GM18520 (cell line): ENCODE results near the gene CHAT.

Experiments
- ATAC-seq: cut with Tn5 transposase; IDR thresholded peaks from one replicate; pipeline ENCODE4 v1.9.1; 2021; ENCODE audit not compliant: unreplicated experiment

CHAT gene

DNA sequence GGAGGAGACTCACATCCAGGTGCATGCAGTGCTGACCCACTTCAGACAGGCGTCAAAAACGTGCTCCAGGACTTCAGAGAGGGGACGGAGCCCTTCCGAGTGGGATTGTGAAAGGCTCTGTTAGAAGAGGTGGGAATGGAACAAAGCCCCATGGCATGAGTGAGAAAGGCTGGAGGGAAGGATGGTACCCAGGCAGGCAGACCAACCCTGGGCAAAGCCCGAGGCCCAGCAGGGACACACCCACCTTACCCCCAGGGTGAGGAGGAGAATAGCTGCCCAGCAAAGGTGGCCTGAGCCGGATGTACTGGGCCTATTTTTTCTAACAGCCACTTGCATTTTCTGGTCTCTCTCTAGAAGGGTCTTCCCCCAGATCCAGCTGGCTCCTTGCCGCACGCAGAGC lies 14.8 kb downstream of the CHAT start:
- ATAC-seq, result no peak

DNA sequence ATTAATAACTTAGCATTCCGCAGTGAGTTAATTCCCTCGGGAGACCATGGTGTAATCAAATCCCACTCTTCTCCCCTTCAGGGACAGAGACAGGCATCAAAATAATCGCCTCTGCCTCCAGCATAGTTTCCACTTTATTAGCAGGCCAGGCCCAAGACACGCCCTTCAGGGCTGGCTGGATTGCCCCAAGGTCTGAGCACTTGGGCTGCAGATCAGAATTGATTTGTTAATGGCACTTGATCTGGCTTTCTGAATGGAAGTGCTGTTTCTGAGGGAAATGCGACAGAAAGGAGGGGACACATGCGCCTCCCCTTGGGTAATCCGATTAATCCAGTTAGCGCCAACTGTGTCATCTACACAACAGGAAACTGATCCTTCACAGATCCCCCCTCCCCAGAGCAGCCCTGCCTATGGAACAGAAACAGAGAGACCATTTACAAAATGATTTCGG lies 15.6 kb downstream of the CHAT start:
- no peak for ATAC-seq

DNA sequence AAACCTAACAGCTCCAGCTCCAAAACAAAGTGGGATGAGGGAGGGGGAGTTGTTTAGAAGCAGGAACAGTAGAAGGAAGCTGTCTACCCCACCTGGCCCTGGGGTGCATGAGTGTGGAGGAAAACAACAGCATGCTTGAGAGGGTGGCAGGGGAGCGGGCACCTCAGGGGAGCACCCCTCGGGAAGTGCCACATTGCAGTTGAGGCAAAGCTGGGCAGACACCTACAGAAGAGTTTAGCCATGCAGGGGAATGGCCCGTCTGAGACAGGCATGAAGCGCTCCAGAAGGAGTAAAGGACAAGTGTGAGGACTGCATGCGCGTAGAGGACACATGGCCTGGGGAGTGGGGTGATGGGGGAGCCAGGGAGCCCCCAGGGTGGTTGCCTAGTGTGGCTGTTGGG lies 18.1 kb downstream of the CHAT start:
- ATAC-seq, result no peak

DNA sequence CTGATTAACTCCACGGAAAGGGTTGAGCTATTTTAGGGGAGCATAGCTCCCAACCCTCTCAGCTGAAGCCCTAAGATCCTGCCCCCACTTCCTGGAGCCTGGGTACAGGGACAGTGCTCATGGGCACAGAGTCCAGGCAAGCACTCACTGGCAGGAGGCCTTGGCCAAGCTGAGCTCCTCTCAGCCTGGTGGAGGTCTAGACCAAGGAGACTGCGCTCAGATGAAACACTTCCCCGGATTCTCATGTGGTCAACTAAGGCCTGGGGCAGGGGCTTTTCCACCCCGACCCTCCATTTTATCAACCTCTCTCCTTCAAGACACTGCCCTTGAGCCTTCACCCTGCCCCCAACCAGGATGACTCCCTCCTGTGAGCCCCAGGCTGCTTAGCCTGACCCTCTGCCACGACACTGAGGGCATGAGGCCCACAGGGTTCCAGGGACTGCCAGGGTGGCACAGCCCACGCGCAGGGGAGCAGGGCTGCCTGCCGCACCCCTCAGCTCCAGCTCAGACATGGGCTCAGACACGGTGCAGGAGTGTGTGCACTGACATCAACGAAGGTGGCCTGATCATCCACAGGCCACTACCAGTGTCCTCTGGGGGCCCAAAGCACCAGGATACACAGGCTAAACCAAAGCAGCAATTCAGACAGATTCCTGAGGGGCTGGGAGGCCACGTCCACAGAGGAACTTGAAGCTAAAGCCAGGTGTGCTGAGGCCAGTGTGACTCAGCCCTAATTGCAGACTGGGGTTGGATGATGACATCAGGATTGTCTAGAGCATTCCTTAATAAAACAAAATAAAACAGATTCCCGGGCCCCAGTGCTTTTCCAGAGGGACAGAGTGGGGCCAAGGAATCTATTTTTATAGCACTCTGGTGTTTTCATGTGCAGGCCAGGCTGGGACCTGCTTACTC lies 18.8 kb downstream of the CHAT start:
- ATAC-seq, result no peak

DNA sequence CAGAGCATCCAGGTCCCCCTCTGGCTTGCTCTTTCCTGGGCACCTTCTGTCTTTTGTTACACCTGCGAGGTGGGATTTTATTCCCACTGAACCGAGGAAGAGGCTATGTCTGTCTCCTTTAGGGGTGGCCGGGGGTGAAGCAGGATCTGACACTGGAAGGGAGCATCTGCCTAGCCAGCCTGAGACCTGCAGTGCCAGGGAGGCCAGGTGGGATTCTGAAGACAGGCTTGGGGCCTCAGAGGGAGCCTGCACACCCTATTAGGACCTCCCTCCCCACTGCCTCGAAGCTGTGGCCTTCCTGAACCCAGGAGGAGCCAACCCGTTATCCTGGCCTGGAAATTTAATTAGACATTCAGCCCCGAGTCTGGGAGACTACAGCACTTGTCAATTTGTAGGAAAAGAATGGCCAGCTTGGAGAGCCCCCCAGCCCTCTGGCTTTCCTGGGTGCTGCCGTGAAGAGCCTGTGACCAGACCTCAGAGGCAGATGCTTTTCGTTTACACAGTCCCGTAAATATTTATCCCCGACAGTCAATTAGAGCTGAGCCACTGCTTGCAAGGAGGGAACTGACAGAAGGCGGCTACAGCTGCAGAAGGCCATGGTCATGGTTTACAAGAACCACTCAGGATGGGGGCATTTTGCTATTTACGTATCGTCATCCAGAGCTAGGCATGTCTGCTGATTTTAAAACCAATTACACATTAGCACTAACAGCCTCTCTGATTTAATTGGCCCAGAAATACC lies 19.7 kb downstream of the CHAT start:
- no peak for ATAC-seq

- ATAC-seq, result no peak
Measured at GRCh38 chr10:49634069-49634660, 20.3 kb downstream of the CHAT start.

DNA sequence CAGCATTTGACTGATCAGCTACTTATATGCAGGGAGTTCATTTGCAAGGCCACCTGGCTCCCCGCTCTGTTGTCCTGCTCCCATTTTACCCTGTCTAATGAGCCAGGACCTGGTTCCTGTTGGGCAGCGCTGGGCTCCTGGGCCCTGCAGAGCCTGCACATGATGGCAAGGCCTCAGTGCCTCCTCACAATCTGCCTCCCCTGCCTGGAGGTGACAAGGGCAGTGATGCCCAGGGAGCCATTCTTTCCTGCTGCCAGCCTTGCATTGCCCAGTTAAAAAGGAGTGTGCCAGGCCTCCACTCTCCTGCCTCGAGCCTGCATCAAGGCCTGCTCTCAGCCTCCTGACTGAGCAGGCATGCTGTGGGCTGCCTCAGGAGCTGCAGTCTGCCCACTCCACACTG lies 28.5 kb downstream of the CHAT start:
- no peak for ATAC-seq

GRCh38 chr10:49643241-49644034 lies 29.6 kb downstream of the CHAT start:
- ATAC-seq, result no peak

- no peak for ATAC-seq
Measured at GRCh38 chr10:49644035-49644646, 30.3 kb downstream of the CHAT start.

GRCh38 chr10:49645417-49645816 lies 31.6 kb downstream of the CHAT start:
- ATAC-seq, result no peak

DNA sequence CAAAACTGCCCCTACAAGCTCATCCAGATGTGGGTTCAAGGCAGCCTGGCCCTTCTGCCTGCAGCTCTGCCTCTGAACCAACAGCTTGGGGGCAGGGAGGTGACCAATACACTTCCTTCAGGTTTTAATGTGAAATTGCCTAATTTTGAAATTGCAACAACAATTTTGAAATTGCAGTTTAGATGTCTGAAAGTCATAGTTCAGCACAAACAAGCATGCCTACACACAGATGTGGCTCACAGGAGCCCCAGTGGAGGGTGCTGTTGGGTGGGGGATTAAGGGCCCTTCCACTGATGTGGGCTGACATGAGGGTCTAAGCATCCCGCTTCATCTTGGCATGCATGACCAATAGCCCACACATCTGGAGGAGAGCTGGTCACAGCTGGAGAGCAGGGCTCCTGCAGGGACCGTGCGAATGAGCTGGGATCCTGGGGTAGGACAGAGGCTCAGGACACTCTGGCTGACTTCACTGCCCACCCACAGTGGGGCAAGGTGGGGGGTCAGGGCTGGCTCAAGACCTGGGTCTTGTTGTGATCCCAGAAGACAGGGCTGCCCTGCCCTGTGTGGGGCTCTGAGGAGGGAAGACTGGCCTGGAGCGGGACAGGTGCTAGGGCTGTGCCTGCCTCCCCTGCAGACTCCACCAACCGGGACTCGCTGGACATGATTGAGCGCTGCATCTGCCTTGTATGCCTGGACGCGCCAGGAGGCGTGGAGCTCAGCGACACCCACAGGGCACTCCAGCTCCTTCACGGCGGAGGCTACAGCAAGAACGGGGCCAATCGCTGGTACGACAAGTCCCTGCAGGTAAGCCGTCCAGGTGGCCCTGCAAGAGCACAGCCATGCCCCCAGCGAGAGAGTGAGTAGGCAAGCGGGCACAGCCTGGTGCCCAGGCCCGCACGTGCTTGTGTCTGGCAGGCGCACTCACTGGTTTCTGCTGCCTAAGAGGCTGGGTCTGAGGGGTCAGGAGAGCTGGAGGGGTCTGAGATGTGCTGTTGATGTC lies 32.3 kb downstream of the CHAT start:
- no peak for ATAC-seq

- ATAC-seq, result no peak
Measured at GRCh38 chr10:49647554-49647953, 33.7 kb downstream of the CHAT start.

DNA sequence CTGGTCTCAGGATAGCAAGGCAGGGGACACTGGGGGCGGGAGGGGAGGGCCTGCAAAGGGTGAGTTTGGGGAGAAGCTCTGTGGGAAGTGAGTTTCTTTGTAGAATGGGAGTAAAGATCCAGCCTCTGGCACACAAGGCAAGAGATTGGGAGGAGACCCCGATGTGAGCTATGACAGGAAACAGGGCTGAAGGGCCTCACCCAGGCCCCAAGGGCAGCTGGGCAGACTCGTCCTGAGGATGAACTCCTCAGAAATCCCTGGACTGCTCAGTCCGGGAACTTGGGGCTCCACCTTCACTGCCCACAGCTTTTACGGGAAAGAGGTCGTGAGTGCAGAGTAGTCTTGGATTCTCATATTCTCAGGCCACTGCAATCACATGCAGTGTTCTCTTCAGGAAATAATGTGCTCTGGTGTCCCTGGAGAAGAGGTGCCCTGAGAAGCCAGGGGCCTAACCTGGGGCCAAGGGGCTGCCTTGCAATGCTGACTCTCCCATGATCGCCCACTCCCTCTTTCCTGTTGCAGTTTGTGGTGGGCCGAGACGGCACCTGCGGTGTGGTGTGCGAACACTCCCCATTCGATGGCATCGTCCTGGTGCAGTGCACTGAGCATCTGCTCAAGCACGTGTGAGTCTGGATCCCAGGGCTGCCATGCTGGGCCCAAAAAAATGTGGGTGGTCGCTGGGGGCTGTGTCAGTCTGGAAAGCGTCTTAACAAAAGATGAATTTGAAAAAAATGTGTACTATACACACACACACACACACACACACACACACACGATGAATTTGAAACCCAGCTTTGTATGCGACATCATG lies 34.4 kb downstream of the CHAT start:
- no peak for ATAC-seq

GRCh38 chr10:49649294-49649693 lies 35.5 kb downstream of the CHAT start:
- no peak for ATAC-seq

DNA sequence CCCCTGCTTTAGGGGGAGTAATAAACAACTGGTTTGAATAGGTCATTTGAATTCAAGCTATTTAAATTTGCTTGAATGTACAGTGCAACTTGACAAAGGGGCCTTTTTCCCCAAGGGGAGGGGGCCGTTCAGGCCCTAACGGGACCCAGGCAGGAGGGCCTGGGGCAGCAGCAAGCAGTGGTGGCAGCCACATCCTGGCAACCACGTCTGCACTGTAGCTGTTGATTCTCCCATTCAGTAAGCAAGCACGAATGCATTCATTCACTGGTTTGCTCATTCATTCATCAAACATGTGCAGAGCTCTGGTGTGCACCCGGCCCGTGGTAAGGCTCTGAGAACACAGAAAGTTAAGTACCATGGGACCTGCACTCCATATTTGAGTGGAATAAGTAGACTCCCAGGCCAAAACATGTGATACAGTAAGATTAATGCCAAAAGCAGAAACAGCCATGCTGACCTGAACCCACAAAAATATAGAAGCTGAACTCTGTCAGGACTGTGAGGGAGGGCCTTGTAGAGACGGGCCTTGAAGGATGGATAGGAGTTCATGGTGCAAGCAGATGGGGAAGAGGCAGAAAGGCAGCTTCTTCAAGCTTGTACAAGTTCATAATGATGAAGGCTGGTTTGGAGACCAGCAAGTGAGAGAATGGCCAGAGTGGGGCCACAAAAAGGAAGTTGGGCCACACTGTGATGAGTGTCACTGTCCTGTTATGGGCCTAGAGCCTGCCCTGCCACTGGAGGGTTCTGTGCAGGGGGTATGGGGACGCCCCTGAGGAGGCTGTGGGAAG lies 36.3 kb downstream of the CHAT start:
- no peak for ATAC-seq

DNA sequence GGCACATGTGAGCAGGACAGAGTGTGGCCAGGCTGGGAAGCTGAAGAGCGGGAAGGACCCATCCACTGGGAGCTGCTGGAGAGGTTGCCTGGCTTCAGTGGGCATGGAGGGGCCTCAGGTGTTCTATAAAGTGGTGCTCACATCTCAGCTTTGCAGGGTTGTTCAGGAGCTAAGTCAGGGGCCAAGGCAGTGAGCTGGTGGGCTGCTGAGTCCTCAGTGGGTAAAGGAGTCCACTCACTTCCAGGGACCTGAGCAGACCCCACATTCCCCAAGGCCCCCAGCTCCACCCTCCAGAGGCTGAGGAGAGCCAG lies 36.8 kb downstream of the CHAT start:
- ATAC-seq, result no peak

DNA sequence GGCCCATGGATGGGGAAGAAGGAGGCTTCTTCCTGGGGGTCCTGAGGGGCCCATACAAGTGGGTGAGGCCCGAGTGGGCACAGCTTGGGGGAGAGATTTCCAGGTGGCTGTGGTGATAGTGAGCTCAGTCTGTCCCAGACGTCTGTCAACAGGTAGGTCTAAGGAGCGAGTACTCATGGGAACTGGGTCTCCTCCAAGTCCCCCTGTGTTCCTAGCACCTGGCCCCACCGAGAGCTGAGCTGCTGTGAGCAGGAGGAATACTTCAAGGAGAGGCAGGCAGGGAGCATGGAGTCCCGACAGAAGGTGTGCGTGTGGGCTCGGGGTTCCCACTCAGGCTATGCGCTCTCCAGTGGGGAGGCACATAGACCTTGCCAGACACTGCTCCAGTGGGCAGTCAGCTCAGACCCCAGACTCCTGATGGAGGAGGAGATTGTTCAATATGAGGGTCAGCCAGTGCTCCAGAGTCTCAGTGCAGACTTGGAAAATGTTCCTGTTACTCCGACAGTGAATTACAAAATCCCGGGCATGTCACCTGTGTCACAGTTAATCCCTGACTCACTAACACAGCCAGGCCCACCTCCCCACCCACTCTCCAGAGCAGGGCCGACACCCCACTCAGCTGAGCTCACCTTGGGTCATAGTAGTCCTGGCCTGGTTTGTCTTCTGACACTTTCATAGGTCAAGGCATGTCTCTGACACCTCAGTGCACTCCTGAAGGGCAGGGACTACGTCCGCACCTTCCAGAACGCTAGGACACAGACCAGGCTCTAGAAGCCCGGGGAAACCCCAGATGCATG lies 37.4 kb downstream of the CHAT start:
- ATAC-seq, result no peak
